A172 (cell line): ENCODE data around the gene PXMP4. TPM values are rescaled to one million over a fixed set of nuclear protein-coding genes. Genes with fewer than 3 reads are reported as not detected.

ENCODE experiments used
- DNase-seq: peaks from one replicate; pipeline ENCODE4 v3.0.0-alpha.2; 2015; ENCODE audit warnings: low spot score
- total RNA-seq: library from RNA; depleted of rRNA; stranded (reverse); fragments of >200 nt; shearing (Covaris generic); gene quantifications from 2 replicates; pipeline ENCODE4 v1.2.3, GENCODE V29; 2014

Gene PXMP4
- total RNA-seq, 1 experiment from 2014 or later, result 10.2 TPM

DNA sequence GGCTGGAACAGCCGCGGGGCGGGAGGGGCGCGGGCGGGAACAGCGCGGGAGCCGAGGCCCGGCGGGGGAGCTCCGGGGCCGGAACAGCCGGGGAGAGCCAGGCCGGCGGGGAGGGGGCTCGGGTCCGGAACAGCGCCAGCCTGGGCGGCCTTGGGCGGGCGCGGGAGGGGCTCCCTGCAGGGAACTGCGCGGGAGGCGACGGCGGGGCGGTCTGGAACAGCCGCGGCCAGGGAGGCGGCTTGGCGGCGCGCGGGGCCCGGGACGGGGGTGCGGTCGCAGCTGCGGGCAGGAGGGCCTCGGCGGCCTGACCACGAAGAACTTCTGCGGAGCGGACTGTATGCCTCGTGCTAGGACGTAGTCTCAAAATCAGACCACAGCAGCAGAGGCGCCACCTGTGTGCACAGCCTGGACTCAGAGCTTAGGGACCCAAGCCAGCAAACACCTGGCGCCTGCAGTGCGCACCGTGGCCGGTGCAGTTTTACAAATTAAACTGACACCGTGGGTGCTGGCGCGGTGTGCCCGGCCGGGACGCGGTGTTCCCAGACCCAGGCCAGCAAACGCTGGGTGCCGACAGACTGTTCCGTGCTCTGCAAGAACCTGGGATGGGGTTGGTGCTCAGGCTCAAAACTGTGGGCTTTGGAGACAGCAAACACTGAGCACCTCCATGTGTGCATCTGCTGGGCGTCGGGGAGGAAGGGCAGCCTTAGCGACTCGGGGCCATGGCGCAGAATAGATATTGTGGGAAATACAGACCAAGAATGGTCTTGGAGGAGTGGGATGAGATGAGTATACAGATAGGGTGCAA is 12.3 kb upstream of the PXMP4 start:
- DNase-seq, result no peak

DNA sequence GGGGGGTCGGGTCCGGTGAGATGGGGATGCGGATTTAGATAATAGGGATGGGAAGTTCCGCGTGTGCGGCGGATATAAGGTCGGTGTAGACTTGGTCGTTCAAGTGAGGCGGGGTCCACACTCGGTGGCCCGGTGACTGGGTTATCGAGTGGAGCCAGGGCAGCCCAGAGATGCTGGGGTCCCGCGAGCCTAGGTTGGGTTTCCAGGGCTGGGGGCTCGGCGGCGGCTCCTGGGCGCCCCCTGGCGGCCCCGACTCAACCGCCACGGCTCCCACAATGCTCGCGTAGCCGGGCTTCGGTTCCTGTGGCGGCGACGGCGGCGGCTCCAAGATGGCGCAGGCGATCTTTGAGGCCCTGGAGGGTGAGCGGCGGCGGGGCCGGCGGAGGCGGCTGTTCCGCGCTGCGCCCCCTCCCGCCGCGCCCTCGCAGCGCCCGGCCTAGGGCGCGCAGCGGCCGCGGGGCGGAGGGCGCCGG is 11.6 kb upstream of the PXMP4 start, which contains the start of gene ZNF341:
ZNF341 (plus strand) TSS at position 304 of the 473 bp plus-strand sequence; CDS start at position 330, 26 bp downstream.
- DNase-seq, result peak; percentile 72

DNA sequence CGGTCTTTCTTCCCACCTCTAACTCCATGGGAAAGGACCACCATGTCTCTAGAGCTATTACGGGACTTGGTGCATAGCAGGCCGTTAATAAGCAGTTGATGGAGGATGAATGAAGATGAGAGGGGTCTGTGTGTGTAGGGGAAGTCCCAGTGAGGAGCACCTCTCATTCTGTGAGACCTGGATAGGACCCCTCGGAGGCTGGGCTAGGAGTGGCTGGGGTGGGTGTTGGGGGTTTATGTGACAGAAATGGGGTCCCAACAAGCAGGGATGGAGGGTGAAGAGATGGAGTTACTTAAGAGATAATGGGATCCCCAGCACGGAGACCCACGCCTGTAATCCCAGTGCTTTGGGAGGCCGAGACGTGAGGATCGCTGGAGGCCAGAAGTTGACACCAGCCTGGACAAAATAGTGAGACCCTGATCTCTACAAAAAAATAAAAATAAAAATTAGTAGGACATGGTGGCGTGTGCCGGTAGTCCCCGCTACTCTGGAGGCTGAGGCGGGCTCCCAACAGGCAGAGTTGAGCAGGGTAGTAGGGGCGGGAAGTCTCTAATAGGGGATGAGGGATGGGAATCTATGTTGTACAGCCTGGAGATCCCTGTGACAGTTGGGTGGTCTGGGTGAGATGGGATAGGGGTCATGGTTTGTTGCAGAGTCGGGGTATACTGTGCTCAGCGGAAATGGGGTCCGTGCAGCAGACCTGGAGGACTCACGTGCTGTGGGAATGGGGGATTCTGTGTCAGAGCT is 11.0 kb upstream of the PXMP4 start:
- DNase-seq, result no peak

DNA sequence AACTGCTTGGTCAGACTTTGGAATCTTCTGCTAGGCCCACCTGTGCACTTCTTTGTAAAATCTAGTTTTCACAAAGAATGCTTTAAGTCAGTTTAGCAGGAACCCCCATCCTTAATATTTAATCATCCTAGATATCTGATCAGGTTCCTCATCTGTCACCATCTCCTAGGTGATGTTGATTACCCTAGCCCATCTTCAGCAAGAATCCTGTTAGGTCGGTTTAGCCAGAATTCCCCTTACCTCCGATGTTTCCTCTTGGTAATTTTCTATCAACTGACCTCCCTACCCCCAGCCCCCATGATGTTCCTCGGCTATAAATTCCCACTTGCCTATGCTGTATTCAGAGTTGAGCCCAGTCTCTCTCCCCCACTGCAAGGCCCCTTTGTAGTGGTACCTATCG is 9.0 kb upstream of the PXMP4 start:
- DNase-seq, result no peak

DNA sequence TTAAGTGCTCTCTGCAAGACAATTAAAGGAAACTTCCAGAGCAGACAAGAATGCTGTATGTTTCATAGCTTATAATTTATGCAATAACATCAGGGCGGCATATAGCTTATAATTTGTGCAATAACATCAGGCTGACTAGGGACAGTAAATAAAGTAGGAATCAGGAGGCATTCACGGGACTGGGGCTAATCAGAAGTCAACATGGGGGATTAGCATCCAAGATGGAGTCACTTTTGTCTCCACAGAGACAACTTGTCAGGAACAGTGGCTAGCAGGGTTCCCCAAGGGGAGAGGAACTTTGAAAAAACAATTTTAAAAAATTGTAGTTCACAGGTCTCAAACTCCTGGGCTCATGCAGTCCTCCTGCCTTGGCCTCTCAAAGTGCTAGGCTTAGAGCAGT is 8.4 kb upstream of the PXMP4 start:
- DNase-seq, result no peak

DNA sequence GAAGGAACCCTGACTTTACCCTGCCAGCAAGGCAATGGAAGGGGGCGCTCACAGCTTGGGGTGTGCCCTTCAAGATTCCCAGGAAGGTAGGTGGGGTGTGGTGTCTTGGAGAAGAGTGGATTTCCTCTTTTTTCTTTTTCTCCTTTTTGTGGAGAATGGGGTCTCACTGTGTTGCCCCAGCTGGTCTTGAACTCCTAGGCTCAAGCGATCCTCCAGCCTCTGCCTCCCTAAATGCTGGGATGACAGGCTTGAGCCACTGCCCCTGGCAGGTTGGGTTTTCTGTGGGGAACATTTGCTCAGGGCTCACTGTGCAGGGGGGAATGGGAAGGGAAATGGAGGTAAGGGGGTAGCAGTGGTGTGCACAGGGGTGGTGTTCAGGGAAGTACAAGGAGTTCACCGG is 7.7 kb upstream of the PXMP4 start:
- DNase-seq, result no peak

DNA sequence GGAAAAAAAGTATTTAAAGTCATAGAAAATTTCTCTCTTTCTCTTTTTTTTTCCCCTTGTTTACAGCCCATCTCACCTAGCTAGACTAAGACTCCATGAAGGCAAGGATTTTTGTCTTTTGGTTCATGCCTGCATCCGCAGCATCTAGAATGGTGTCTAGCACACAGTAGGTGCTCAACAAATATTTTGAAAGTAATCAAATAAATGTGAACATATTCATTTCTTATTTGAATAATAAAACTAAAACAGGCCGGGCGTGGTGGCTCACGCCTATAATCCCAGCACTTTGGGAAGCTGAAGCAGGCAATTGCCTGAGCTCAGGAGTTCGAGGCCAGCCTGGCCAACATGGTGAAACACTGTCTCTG is 7.0 kb upstream of the PXMP4 start:
- DNase-seq, result no peak

DNA sequence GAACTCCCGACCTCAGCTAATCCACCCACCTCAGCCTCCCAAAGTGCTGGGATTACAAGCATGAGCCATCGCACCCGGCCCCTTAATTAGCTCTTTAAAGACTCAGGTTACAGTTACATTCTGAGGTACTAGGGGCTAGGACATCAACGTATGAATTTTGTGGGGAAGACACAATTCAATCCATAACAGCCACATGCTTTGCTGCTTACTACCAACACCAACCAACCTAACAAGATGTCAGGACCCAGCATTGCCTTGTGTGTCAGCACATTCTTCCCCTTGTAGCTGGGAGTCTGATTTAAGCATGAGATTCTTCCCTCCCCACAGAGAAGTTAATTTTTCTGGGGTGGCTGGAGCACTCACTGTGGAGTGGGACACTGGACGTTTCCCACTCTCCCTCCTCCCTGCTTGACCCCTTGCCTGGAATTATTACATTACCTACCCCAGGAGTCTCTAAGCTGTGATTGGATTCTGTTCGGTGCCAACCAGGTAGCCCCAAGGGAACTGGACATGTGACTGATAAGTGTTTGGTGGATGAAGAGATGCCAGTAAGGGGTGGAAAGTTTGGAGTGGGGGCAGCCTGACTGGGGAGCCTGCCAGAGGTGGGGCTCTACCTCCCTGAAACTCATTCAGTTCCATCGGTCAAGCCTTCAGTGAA is 5.6 kb upstream of the PXMP4 start:
- no peak for DNase-seq

DNA sequence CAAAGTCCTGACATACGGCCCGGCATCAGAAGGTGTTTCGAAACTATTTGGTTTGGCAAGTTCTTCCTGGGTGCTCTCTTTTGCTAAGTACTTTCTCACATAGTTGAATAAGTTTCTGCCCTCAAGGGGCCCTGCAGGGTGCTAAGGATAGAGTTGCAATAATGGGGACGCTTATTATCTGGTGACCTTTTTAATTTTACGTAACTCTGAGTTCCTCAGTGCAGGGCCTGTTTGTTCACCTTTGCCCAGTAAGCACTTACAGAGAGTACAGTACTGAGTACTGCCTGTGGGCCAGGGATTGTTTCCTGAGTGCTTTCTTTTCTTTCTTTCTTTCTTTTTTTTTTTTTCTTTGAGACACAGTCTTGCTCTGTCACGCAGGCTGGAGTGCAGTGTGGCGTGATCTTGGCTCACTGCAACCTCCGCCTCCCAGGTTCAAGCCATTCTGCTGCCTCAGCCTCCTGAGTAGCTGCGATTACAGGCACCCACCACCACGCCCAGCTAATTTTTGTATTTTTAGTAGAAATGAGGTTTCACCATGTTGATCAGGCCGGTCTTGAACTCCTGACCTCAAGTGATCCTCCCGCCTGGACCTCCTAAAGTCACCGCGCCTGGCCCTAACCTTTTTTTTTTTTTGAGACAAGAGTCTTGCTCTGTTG is 4.5 kb upstream of the PXMP4 start:
- DNase-seq, result no peak

DNA sequence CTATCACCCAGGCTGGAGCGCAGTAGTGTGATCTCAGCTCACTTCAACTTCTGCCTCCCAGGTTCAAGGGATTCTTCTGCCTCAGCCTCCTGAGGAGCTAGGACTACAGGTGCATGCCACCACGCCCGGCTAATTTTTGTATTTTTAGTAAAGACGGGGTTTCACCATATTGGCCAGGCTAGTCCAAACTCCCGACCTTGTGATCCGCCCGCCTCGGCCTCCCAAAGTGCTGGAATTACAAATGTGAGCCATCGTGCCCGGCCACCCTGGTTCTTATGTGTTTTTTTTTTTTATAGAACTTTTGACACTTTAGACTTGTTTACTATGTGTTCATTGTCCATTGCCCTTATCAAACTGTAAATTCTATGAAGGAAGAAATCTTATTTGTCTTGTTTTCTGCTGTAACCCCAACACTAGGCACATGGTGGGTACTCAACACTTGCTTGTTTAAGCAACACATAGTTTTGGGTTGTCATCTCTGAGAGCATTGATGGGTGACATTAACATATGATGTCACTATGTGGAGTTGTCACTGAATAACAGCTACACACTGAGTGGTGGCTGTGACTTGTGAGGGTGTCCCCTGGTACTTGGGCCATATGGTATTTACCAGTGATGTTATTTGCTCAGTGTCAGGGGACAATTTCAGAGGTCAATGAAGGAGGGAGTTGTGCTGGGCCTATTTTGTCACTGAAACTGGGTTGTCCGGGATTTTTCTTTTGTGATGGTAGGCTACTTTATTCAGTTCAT is 1.5 kb upstream of the PXMP4 start:
- no peak for DNase-seq

DNA sequence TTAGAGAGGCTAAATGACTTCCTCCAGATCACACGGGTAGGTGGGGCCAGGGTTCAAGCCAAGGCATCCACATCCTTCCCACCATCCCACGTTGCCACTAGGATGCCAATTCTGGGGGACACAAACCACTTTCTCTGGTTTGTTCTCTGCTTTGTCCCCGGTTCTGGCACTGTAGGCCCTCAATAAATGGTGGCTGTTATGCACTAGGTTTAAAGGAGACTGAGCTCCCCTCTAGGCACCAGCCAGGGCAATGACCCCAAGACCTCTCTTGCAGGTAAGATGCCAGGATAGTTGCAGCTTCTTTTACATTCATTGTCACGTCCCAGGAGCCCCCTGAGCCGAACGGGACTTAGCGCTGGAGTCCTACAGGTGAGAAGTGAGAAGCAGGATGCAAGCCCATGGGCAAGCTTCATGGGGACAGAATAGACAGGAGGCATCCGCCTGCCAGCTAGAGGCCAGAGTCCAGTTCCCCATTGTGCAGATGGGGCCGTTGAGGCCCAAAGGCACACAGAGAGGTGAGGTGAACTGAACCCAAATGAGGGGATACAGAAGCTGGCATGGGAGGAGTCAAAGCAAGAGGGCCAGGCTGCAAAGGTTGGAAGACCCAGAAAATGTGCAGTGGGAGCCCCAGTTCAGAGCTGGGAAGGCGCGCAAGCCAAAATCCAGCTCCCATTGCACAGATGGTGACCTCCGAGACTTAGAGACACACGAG is 677 bp downstream of the PXMP4 start:
- no peak for DNase-seq

DNA sequence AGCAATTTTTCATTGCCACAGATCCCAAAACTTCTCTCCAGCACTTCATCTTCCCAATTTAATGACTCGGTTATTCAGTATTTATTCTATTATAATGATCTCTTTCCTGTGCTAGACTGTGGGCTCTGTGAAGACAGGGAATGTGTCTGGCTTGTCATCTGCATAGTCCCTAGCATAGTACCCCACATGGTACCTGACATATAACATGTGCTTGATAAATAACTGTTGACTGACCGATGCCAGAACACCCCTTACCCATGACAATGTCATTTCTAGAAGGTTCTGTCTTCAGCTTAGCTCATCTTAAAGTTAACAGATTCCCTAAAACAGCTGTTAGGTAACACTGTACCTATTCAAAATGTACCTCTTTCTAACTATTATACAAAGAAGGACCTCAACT is 3.6 kb downstream of the PXMP4 start:
- DNase-seq, result no peak

DNA sequence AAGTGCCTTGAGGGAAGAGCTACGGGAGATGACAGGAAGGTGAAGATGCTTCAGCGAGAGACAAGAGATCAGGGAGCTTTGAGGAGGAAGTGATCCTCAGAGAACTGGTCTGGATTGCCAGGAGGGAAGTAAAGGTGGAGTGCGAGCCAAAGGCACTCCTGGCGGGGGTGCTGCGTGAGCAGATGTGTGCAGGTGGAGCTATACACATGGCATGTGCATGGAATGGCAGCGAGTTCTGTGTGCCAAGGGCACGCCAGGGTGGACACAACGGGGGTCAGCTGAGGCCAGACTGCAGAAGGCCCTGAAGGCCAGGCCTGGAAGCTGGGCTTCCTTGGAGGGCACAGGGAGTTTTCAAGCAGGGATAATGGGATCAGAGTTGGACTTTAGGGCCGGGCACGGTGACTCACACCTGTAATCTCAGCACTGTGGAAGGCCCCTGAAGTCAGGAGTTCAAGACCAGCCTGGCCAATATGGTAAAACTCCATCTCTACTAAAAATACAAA is 6.2 kb downstream of the PXMP4 start:
- DNase-seq, result no peak

DNA sequence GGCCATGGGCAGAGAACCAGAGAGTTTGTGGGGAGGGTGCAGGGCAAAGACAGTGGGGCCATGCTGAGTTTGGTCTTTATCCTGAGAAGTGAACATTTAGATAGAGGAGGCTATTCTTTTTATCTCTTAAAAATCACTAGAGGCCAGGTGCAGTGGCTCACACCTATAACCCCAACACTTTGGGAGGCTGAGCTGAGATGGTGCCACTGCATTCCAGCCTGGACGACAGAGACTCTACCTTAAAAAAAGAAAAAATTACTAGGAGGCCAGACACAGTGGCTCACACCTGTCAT is 8.7 kb downstream of the PXMP4 start:
- no peak for DNase-seq

DNA sequence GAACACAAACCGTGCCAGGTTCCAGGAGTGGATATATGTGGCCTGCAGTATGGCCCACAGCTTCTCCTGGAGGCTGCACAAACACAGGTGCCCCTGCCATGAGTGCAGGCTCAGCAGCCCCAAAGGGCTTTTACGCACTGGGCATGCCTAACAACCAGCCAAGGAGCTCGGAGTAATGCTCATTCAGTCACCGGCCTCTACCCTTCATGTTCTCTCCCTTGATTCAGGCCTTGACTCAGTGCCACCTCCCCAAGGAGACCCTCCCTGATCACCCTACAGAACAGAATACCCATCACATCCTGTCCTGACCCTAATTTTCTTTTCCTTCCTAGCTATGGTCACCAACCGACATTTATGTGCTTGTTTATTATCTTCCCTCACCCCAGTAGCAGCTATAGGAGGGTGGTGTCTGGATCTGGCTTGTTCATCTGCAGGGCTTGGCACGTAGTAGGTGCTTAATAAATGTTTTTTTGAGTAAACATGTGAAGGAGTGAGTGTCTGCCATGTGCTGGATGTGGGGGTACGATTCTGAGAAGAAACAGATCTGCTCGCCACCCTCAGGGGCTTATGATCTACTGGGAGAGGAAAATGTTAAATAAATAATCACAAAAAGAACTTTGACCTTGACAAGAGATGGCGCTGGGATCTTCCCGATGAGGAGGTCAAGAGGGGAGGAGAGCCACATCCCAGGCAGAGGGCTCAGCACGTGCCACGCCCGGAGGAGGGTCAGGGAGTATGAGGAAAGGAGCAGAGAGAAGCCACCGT is 9.2 kb downstream of the PXMP4 start:
- no peak for DNase-seq

DNA sequence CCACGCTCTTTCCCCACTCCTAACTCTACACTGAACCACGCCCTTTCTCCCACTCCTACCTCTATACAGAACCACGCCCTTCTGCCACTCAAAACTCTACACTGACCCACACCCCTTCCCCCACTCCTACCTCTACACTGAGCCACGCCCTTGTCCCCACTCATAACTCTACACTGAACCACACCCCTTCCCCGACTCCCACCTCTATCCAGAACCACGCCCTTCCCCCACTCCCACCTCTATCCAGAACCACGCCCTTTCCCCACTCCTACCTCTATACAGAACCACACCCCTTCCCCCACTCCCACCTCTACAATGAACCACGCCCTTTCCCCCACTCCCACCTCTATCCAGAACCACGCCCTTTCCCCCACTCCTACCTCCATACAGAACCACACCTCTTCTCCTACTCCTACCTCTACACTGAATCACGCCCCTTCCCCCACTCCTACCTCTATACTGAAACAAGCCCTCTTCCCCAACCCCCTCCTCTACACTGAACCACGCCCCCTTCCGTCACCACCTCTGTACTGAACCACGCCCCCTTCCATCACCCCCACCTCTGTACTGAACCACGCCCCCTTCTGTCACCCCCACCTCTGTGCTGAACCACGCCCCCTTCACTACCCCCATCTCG is 10.1 kb downstream of the PXMP4 start:
- DNase-seq, result no peak

DNA sequence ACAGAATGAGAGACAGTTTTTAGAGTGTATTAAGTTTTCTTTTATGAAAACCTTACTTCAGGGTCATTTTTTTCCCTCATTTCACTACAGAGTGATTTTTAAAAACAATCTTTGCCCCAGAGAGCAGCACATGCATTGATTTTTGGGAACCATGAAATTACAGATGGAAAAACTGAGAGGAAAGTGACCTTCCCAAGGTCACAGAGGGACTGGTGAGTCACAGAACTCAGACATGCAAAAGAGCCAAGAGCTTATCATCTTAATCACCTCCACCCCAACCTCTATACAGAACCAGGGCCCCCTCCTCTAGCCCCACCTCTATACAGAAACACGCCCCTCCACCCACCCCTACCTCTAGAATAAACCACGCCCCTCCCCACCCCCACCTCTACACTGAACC is 10.7 kb downstream of the PXMP4 start:
- DNase-seq, result peak; percentile 47

DNA sequence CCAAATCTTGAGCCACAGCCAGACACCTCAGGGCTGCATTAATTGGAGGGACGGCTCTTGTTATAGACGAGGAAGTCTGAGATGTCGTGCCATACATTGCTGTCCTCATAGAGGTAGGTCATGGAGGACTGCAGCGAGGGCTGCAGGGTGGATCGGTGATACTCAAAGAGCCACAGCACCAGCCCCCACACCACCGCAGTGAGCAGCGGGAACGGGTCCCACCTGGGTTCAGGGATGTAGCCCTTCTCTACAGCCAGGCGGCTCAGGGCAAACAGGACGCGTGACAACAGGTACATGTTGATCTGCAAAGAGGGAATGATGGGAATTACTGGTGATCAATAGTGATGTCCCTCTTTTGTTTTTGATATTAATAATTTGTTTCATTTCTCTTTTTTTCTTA is 12.4 kb downstream of the PXMP4 start:
- DNase-seq, result no peak

DNA sequence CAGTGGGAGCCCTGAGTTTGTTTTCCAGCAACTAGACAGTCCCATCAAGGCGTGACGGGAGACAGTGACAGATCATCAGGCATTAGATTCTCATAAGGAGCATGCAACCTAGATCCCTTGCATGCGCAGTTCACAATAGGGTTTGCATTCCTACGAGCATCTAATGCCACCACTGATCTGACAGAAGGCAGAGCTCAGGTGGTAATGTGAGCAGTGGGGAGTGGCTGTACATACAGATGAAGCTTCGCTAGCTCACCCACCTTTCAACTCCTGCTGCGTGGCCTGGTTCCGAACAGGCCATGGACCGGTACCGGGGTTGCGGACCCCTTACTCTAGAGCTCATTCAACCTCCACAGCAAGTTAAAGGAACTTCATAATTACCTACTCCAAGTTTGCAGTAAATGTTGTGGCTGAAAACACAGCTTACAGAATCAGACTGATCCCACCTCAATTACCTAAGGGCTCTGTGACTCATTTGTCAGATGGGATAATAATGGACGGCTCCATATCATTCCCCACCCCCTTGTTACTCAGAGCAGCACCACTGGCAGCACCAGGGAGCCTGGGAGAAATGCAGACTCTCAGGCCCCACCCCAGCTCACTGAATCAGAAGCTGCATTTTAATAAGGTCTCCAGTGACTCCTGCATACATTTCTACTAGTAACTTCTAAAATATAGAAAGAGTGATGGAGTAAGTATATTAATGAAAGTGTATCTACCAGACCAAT is 15.7 kb downstream of the PXMP4 start:
- peak; percentile 66 for DNase-seq
